ACC112 (cell line): ENCODE data around the gene CCN6.

Experiments
- H2AFZ ChIP-seq: fragments of 200-600 bp; sonication (generic); one replicate; pipeline ENCODE4 v1.6.0; 2017; ENCODE audit warnings: antibody characterized with exemption, low read length; ENCODE audit not compliant: unreplicated experiment
- H3K27ac ChIP-seq: fragments of 200-600 bp; sonication (generic); 2 replicates; pipeline ENCODE4 v1.5.1; 2014; ENCODE audit warnings: low read depth, mild to moderate bottlenecking, antibody characterized with exemption, low read length, moderate library complexity
- H3K27me3 ChIP-seq: fragments of 200-600 bp; sonication (generic); 2 replicates; pipeline ENCODE4 v1.6.1; 2014; ENCODE audit warnings: mild to moderate bottlenecking, antibody characterized with exemption, low read length, moderate library complexity, mixed read lengths; ENCODE audit not compliant: insufficient read depth
- H3K36me3 ChIP-seq: fragments of 200-600 bp; sonication (generic); 2 replicates; pipeline ENCODE4 v1.6.1; 2016; ENCODE audit warnings: mild to moderate bottlenecking, antibody characterized with exemption, low read length, moderate library complexity, mixed read lengths; ENCODE audit not compliant: insufficient read depth
- H3K4me1 ChIP-seq: fragments of 200-600 bp; sonication (generic); one replicate; pipeline ENCODE4 v1.6.1; 2016; ENCODE audit warnings: low read length, mixed read lengths; ENCODE audit not compliant: insufficient read depth, unreplicated experiment, control insufficient read depth
- H3K4me3 ChIP-seq: fragments of 200-600 bp; sonication (generic); 2 replicates; pipeline ENCODE4 v1.5.1; 2014; ENCODE audit warnings: mild to moderate bottlenecking, low read depth, low read length
- H3K79me2 ChIP-seq: fragments of 200-600 bp; sonication (generic); one replicate; pipeline ENCODE4 v1.6.0; 2016; ENCODE audit warnings: low read length; ENCODE audit not compliant: control insufficient read depth, unreplicated experiment, insufficient read depth

Gene CCN6

DNA sequence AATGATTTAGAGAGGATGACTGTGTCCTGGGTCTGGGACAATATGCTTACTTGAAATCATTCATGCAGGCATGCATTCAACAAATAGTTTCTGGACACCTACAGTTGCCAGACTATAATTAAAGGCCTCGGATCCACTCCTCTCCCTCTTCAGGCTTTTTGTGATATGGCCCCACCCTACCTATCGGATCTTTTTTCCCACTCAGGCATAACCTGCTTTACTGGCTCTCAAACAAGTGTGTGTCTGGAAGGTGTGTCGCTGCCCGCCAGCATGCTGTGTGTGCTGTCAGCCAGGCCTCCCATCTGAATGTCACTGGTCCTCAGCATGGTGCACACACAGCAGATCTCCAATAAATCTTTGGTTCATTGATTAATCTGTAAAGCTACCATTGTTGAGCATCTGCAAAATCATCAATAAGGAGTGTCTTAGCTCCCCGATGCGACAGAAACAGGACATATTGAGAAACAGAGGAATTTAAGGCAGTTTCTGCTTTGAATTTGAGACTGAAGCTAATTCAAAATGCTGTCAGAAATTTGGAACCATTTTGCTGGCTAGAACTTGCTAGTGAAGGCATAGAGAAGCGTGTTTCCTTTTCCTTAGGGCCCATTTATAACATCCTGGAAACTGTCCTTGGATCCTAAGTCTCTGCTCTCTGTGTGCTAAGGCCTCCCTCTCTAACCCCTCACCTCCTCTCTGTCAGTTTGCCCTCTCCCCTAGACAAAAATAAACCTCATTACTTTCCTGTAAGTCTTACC, 23.5 kb upstream of the CCN6 start:
- Histone ChIP-seq H3K79me2 (no peaks in the 10 kb centered on the region), H2AFZ (no peak overlapping the region), H3K4me1 (peaks cover 9% of the 10 kb centered on the region), H3K36me3 (no peaks in the 10 kb centered on the region), H3K4me3 (no peak overlapping the region), H3K27me3 (no peaks in the 10 kb centered on the region), H3K27ac (no peak overlapping the region)

- no peak overlapping the region for H3K27ac ChIP-seq
- peaks cover 16% of the 10 kb centered on the region for H3K4me1 ChIP-seq
- H3K27me3 ChIP-seq, result no peaks in the 10 kb centered on the region
- H2AFZ ChIP-seq, result no peak overlapping the region
- H3K79me2 ChIP-seq, result no peaks in the 10 kb centered on the region
- H3K36me3 ChIP-seq, result no peaks in the 10 kb centered on the region
- no peak overlapping the region for H3K4me3 ChIP-seq
Observed at GRCh38 chr6:112030961-112031660, 22.8 kb upstream of the CCN6 start.

GRCh38 chr6:112031960-112032359, 21.9 kb upstream of the CCN6 start:
- H3K27me3 ChIP-seq, result no peaks in the 10 kb centered on the region
- H3K4me1 ChIP-seq, result peaks cover 21% of the 10 kb centered on the region
- H3K4me3 ChIP-seq, result no peak overlapping the region
- no peaks in the 10 kb centered on the region for H3K79me2 ChIP-seq
- H2AFZ ChIP-seq, result no peak overlapping the region
- H3K36me3 ChIP-seq, result no peaks in the 10 kb centered on the region
- no peak overlapping the region for H3K27ac ChIP-seq

- H3K27ac ChIP-seq, result no peak overlapping the region
- no peak overlapping the region for H3K4me3 ChIP-seq
- peaks cover 26% of the 10 kb centered on the region for H3K4me1 ChIP-seq
Observed at GRCh38 chr6:112032728-112033127, 21.2 kb upstream of the CCN6 start.

GRCh38 chr6:112033791-112034615, 19.9 kb upstream of the CCN6 start:
- no peak overlapping the region for H2AFZ ChIP-seq
- peak overlapping the region; percentile 97 for H3K27ac ChIP-seq
- no peaks in the 10 kb centered on the region for H3K79me2 ChIP-seq
- H3K36me3 ChIP-seq, result no peaks in the 10 kb centered on the region
- H3K27me3 ChIP-seq, result no peaks in the 10 kb centered on the region
- no peak overlapping the region for H3K4me3 ChIP-seq
- H3K4me1 ChIP-seq, result peaks cover 31% of the 10 kb centered on the region

More at GRCh38 chr6:112032728-112033127, 21.2 kb upstream of the CCN6 start:
- Histone ChIP-seq H3K36me3 (no peaks in the 10 kb centered on the region), H2AFZ (no peak overlapping the region), H3K79me2 (no peaks in the 10 kb centered on the region), H3K27me3 (no peaks in the 10 kb centered on the region)

GRCh38 chr6:112034616-112034995, 19.3 kb upstream of the CCN6 start:
- no peak overlapping the region for H3K4me3 ChIP-seq
- no peaks in the 10 kb centered on the region for H3K36me3 ChIP-seq
- H3K79me2 ChIP-seq, result no peaks in the 10 kb centered on the region
- no peak overlapping the region for H2AFZ ChIP-seq
- no peaks in the 10 kb centered on the region for H3K27me3 ChIP-seq
- peaks cover 37% of the 10 kb centered on the region for H3K4me1 ChIP-seq
- peak overlapping the region; percentile 97 for H3K27ac ChIP-seq

DNA sequence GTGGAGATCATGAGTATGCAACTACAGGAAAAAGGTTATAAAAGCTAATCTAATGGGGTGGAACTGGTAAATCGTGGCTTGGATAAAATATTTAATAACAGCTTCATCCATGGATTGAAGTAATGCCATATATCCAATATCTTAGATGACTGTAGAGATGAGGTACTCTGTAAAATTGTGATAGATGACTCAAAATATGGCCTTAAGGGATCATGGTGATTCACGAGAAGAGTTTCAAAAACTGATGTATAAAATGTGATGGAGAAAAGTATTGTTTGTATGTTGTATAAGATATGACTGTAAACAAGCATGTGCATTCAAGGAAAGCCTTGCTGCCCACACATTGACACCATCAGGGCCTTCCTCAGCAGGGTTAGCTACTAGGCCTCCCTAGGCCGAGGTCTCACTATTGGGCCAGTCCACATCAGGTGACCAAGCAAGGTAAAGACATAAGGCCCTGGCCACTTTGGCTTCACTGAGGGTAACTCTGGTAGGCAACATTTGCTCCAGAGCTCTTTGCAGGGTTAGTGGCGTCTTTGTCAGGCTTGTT, 17.7 kb upstream of the CCN6 start:
- Histone ChIP-seq H3K27ac (peak overlapping the region; percentile 97), H3K4me3 (no peak overlapping the region), H3K36me3 (no peaks in the 10 kb centered on the region), H2AFZ (no peak overlapping the region), H3K4me1 (peaks cover 50% of the 10 kb centered on the region), H3K27me3 (no peaks in the 10 kb centered on the region), H3K79me2 (no peaks in the 10 kb centered on the region)

DNA sequence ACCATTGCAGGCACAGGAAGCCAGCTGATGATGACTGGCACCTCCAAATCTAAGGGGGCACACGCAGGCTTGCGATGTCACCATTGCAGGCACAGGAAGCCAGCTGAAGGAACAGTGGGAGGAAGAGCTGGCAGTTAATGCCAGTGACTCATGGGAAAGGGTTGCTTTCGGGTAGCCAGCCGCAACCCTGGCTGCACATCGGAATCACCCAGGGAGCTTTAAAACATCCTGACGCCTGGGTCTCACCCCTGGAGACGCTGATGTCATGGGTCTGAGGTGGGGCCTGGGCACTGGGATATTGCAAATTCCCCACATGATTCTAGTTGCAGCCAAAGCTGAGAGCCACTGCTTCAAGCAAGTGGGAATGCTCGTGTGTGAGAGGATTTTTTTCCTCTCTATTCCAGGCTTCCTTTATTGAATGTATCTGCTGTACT, 16.1 kb upstream of the CCN6 start:
- Histone ChIP-seq H2AFZ (no peak overlapping the region), H3K4me3 (peak overlapping the region; percentile 44; the same call in 1 of the 2 replicates), H3K79me2 (no peaks in the 10 kb centered on the region), H3K27ac (peak overlapping the region; percentile 97), H3K27me3 (no peaks in the 10 kb centered on the region), H3K36me3 (no peaks in the 10 kb centered on the region), H3K4me1 (peaks cover 61% of the 10 kb centered on the region)

DNA sequence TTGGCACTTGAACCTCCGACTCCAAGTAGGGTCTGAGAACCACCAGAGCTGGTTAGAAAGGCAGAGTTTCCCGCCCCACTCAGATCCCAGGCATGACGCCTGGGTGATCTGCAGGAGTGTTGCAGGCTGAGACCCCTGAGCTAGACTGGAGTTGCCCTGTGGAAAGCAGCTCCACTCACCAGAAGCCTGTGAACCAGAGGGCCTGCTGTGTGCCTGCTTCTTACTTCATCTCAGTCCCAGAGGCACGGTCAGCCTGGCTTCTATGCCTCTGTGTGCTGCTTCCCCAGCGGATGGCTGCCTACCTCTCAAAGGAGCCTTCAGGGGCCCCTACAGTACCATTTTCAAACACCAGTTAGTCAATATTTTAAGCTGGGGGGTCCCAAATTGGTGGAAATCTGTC, 15.6 kb upstream of the CCN6 start:
- H3K27ac ChIP-seq, result peak overlapping the region; percentile 97
- no peaks in the 10 kb centered on the region for H3K36me3 ChIP-seq
- no peaks in the 10 kb centered on the region for H3K79me2 ChIP-seq
- peak overlapping the region; percentile 44; the same call in 1 of the 2 replicates for H3K4me3 ChIP-seq
- H3K27me3 ChIP-seq, result no peaks in the 10 kb centered on the region
- peaks cover 63% of the 10 kb centered on the region for H3K4me1 ChIP-seq
- H2AFZ ChIP-seq, result no peak overlapping the region

DNA sequence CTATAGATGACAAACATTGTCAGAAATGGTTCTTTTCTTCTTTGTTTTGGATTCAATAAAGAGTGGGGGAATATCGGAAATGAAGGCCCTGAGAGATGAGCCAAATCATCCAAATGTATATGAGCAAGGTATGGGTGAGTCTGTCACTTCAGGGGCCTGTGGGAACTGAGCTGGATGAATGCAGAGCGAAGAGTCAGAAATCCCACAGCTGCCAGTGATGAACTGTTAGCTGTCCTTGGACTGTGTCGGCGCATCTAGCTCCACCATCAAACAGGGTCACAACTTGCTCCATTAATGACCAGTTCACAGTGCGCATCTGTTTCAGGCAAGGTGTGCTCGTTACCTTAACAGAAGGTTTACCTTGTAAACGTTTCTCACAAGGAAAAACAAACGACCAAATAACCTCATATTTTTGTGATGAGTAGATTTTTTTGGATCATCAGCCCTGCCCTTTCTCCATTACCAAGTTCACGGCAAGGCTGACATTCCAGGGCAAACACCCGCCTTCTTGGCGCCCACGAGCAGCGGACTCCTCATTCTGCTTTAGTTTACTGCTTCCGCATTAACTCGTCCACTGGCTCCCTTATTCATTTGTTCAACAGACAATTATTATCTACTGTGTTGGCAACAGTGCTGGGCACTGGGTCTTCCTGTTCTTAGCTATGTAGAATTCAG, 15.0 kb upstream of the CCN6 start:
- Histone ChIP-seq H3K27me3 (no peaks in the 10 kb centered on the region), H3K27ac (peak overlapping the region; percentile 97), H3K36me3 (no peaks in the 10 kb centered on the region), H3K4me3 (no peak overlapping the region), H3K79me2 (no peaks in the 10 kb centered on the region), H2AFZ (peak overlapping the region; percentile 63), H3K4me1 (peaks cover 64% of the 10 kb centered on the region)
